ENCODE data around the gene METTL2B.

- TF ChIP-seq CTCF (conservative IDR thresholded peaks at IDR 0.05; ENCODE audit: low read depth, low read length) (no peak), EZH2 (IDR thresholded peaks at IDR 0.05; ENCODE audit: low read length, unreplicated experiment) (no peak), EZH2phosphoT487 (IDR thresholded peaks at IDR 0.05; ENCODE audit: borderline replicate concordance, low read length) (no peak)
Observed at GRCh38 chr7:128462460-128462859, 14.1 kb upstream of the METTL2B start.

Measured in PC-3 (cell line).